ENCODE results near the gene MTHFR. TPM values are rescaled to one million over a fixed set of nuclear protein-coding genes. Genes with fewer than 3 reads are reported as not detected.

The MTHFR gene
- total RNA-seq, 1 donor from 2014 or later, result 23.3 TPM

DNA sequence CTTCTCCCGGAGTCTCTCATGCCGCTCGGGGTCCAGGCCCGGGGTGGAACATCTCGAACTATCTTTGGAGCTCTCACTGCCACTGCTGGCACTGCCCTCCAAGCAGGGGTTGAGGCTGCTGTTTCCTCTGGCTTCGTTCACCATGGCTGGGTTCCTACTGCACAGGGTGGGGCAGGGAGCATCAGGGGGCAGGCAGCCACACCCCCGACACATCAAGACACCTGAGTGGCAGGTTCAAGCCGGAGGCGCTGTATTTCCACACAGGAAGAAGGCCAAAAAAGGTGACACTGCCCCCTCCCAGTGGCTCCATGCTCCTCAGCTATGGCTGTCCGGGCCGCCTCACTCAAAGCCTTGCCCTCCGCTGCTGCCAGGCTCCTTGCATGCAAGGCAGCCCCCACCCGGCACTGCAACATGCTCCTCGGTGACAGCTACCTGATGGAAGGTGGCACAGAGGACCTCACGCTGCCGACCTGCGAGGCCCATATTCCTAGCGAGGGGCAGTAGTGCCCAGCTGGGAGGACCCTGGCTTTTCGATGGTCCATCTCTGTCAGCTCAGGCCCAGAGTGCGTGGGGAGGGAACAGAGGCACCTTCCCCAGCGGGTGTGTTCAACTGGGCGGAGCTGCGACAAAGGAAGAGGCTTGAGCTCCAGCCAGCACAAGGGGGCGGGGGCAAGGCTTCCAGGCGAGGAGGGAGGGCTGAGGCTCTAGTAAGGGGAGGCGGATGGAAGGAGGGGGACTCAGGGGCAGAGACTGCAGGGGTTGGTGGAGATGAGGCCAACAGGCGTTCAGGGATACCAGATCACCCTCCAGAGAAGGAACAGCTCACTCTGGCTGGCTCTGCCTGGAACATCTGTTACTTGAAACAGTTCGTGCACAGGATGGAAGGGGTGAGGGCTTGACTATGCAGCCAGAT, 2.5 kb downstream of the MTHFR start:
- peak overlapping the region; percentile 98 for H3K27ac Mint-ChIP-seq (ENCODE audit: unreplicated experiment)
- H3K27me3 Mint-ChIP-seq (ENCODE audit: low read depth), result no peaks in the 10 kb centered on the region
- TF ChIP-seq, protein P1, sequence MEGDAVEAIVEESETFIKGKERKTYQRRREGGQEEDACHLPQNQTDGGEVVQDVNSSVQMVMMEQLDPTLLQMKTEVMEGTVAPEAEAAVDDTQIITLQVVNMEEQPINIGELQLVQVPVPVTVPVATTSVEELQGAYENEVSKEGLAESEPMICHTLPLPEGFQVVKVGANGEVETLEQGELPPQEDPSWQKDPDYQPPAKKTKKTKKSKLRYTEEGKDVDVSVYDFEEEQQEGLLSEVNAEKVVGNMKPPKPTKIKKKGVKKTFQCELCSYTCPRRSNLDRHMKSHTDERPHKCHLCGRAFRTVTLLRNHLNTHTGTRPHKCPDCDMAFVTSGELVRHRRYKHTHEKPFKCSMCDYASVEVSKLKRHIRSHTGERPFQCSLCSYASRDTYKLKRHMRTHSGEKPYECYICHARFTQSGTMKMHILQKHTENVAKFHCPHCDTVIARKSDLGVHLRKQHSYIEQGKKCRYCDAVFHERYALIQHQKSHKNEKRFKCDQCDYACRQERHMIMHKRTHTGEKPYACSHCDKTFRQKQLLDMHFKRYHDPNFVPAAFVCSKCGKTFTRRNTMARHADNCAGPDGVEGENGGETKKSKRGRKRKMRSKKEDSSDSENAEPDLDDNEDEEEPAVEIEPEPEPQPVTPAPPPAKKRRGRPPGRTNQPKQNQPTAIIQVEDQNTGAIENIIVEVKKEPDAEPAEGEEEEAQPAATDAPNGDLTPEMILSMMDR (IDR thresholded peaks at IDR 0.05), result no peak
- peaks cover 10% of the 10 kb centered on the region for H3K36me3 Mint-ChIP-seq (ENCODE audit: low read depth)
- peaks cover 59% of the 10 kb centered on the region for H3K4me1 Mint-ChIP-seq (ENCODE audit: low read depth)
- no peaks in the 10 kb centered on the region for H3K9me3 Mint-ChIP-seq (ENCODE audit: low read depth)
- DNase-seq (ENCODE audit: low spot score), result no peak
- H3K4me3 Mint-ChIP-seq (ENCODE audit: unreplicated experiment), result peak overlapping the region; percentile 99

DNA sequence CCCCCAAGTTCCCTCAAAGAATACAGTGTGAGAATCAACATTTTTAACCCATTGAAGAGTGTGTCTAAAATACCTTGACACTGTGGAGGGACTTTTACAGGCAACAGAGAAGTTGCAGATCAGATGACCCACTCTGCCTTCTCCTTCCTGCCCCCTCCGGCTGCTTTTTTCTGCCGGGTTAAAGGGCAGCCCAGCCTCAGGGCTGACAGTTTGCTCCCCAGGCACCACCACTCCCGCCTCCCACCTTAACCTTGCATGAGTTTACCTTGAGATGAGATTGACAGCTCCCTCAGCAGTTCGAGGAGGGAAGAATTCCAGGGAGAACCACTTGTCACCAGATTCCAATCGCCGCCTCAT, 3.2 kb downstream of the MTHFR start:
- peak overlapping the region; percentile 98 for H3K27ac Mint-ChIP-seq (ENCODE audit: unreplicated experiment)
- DNase-seq (ENCODE audit: low spot score), result no peak
- no peaks in the 10 kb centered on the region for H3K9me3 Mint-ChIP-seq (ENCODE audit: low read depth)
- peak overlapping the region; percentile 99 for H3K4me3 Mint-ChIP-seq (ENCODE audit: unreplicated experiment)
- TF ChIP-seq, protein P1 (IDR thresholded peaks at IDR 0.05), result no peak
- peaks cover 6% of the 10 kb centered on the region for H3K36me3 Mint-ChIP-seq (ENCODE audit: low read depth)
- H3K4me1 Mint-ChIP-seq (ENCODE audit: low read depth), result peaks cover 53% of the 10 kb centered on the region
- H3K27me3 Mint-ChIP-seq (ENCODE audit: low read depth), result no peaks in the 10 kb centered on the region

DNA sequence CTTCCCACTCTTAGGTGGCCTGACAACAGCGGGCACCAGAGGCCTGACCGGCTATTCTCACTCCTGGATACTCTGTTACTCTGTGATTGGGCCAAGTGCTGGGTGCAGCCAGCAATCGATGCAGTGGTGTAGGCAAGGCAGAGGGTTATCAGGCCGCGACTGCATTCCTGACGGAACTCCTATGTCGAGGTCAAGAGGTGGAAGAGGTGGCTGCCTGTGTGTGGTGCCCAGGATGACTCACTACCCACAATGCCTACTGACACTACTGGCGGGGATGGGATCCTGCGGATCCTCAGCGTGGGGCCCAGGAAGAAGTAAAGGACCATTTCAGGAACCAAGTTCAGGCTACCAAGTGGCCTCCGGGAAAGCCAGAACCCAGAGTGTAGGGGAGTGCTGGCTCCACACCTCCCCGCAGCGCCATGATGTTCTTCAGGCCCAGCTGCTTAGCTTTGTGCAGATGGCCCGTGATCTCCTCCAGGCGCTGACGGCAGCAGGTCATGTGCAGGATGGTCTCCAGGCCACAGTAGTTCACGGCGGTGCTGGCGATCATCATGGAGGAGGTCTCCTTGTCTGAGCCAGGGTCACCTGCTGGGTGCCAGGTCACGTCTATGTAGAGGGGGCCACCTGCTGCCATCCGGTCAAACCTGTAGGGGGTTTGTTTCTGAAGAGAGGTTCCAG, 4.9 kb downstream of the MTHFR start:
- no peak for DNase-seq (ENCODE audit: low spot score)
- Mint-ChIP-seq H3K4me3 (ENCODE audit: unreplicated experiment) (no peak overlapping the region), H3K27me3 (ENCODE audit: low read depth) (no peaks in the 10 kb centered on the region), H3K4me1 (ENCODE audit: low read depth) (peaks cover 44% of the 10 kb centered on the region), H3K9me3 (ENCODE audit: low read depth) (no peaks in the 10 kb centered on the region), H3K27ac (ENCODE audit: unreplicated experiment) (no peak overlapping the region), H3K36me3 (ENCODE audit: low read depth) (peaks cover 6% of the 10 kb centered on the region)
- TF ChIP-seq, protein P1 (IDR thresholded peaks at IDR 0.05), result no peak

DNA sequence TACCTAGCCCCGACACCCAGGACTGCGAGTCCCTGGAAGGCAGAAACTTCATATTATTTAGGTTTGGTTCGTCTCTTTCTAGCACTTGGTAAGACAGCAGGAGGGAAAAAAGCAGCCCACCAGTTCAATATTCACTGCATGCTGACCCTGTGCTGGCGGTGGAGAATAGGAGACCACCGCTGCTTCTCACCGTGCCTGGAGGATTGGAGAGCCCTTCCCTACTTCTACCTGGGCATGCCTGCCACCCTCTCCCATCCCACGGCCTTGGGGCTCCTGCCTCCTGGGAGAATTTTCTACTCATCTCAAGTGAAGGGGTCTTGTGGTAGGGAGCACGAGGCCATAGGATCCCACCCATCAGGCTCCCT, 5.4 kb downstream of the MTHFR start:
- Mint-ChIP-seq H3K4me3 (ENCODE audit: unreplicated experiment) (no peak overlapping the region), H3K27me3 (ENCODE audit: low read depth) (no peaks in the 10 kb centered on the region), H3K4me1 (ENCODE audit: low read depth) (peaks cover 44% of the 10 kb centered on the region), H3K36me3 (ENCODE audit: low read depth) (peaks cover 10% of the 10 kb centered on the region), H3K27ac (ENCODE audit: unreplicated experiment) (no peak overlapping the region), H3K9me3 (ENCODE audit: low read depth) (no peaks in the 10 kb centered on the region)
- DNase-seq (ENCODE audit: low spot score), result no peak
- TF ChIP-seq, protein P1 (IDR thresholded peaks at IDR 0.05), result no peak

DNA sequence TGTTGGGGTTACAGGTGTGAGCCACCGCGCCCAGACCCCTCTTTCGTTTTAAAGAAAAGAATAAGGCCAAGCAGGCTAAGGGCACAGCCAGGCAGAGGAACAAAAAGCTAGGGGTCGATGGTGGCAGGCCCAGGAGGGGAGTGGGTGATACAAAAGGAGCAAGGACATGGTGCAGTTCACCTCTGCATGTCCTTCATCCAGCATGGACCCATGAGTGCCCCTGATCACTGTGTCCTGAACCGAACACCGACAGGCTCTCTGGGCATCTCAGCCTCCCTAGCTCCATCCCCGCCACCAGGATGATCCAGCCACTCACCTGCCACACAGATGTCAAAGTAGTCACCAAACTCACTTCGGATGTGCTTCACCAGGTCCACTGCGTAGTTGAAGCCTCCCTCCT, 5.9 kb downstream of the MTHFR start:
- no peak overlapping the region for H3K27ac Mint-ChIP-seq (ENCODE audit: unreplicated experiment)

More for the DNA sequence above, 5.9 kb downstream of the MTHFR start:
- Mint-ChIP-seq H3K4me1 (ENCODE audit: low read depth) (peaks cover 40% of the 10 kb centered on the region), H3K36me3 (ENCODE audit: low read depth) (peaks cover 13% of the 10 kb centered on the region), H3K9me3 (ENCODE audit: low read depth) (no peaks in the 10 kb centered on the region), H3K4me3 (ENCODE audit: unreplicated experiment) (no peak overlapping the region), H3K27me3 (ENCODE audit: low read depth) (no peaks in the 10 kb centered on the region)
- DNase-seq (ENCODE audit: low spot score), result no peak
- TF ChIP-seq, protein P1 (IDR thresholded peaks at IDR 0.05), result no peak
